Measurements from ENCODE around the gene IMPDH1.

GRCh38 chr7:128404143-128404681 is 5.6 kb downstream of the IMPDH1 start:
- TF ChIP-seq CTCF (IDR thresholded peaks at IDR 0.05; ENCODE audit: extremely low read depth in 1 of 2, insufficient read depth in 1 of 2, low read depth in 1 of 2, low read length in 2 of 2) (no peak), MAX (IDR thresholded peaks at IDR 0.05; ENCODE audit: insufficient read depth, insufficient read length) (no peak), MYC (IDR thresholded peaks at IDR 0.05; ENCODE audit: low read depth, low read length) (no peak), JUN (IDR thresholded peaks at IDR 0.05; ENCODE audit: borderline replicate concordance, insufficient read depth, insufficient read length, low read depth) (no peak), EZH2 (IDR thresholded peaks at IDR 0.05; ENCODE audit: borderline replicate concordance, low read depth, low read length, severe bottlenecking) (no peak)
